ENCODE results near the gene FGFRL1.

Gene FGFRL1

GRCh38 chr4:1040344-1041146 lies 29.1 kb downstream of the FGFRL1 start:
- TF ChIP-seq CTCF (IDR thresholded peaks at IDR 0.05) = no peak
- H3K27ac ChIP-seq = peak overlapping the region in 1 of 2 donors; percentile 80
- no peak overlapping the region for H3K4me3 ChIP-seq
- DNase-seq (ENCODE audit: low spot score) = no peak

- TF ChIP-seq CTCF (IDR thresholded peaks at IDR 0.05) = no peak
- Histone ChIP-seq H3K27ac (peak overlapping the region in 1 of 2 donors; percentile 80), H3K4me3 (peak overlapping the region; percentile 57)
- no peak for DNase-seq (ENCODE audit: low spot score)
Observed at GRCh38 chr4:1041147-1041935, 29.9 kb downstream of the FGFRL1 start.

GRCh38 chr4:1041936-1042330 lies 30.5 kb downstream of the FGFRL1 start:
- H3K27ac ChIP-seq = peak overlapping the region in 1 of 2 donors; percentile 80
- TF ChIP-seq CTCF (IDR thresholded peaks at IDR 0.05) = no peak
- no peak for DNase-seq (ENCODE audit: low spot score)
- peak overlapping the region; percentile 57 for H3K4me3 ChIP-seq

- DNase-seq (ENCODE audit: low spot score) = no peak
- no peak for TF ChIP-seq CTCF (IDR thresholded peaks at IDR 0.05)
- H3K27ac ChIP-seq = peak overlapping the region in 1 of 2 donors; percentile 80
- H3K4me3 ChIP-seq = no peak overlapping the region
Observed at GRCh38 chr4:1042352-1043055, 31.1 kb downstream of the FGFRL1 start.

GRCh38 chr4:1043162-1043561 lies 31.7 kb downstream of the FGFRL1 start:
- H3K4me3 ChIP-seq = peak overlapping the region; percentile 63
- no peak for TF ChIP-seq CTCF (IDR thresholded peaks at IDR 0.05)
- H3K27ac ChIP-seq = peak overlapping the region in 1 of 2 donors; percentile 89
- no peak for DNase-seq (ENCODE audit: low spot score)

- TF ChIP-seq CTCF (IDR thresholded peaks at IDR 0.05) = no peak
- peak; percentile 98 for DNase-seq (ENCODE audit: low spot score)
- Histone ChIP-seq H3K4me3 (peak overlapping the region; percentile 63), H3K27ac (peak overlapping the region; percentile 29 to 89)
Observed at GRCh38 chr4:1043651-1044468, 32.4 kb downstream of the FGFRL1 start.

Measured in coronary artery (tissue), 2 donors.